Measurements from ENCODE around the gene MAPK8IP2. TPM values are rescaled to one million over a fixed set of nuclear protein-coding genes. Genes with fewer than 3 reads are reported as not detected.

Gene MAPK8IP2
- total RNA-seq, 1 experiment from 2014 or later, result 3.4 TPM

GRCh38 chr22:50581031-50581949, 19.3 kb upstream of the MAPK8IP2 start:
- Histone ChIP-seq H3K4me3 (ENCODE audit: insufficient read depth, low read depth, low read length) (peak overlapping the region; percentile 93), H3K36me3 (replicated peaks; ENCODE audit: control insufficient read depth, insufficient read depth, low read length) (peaks cover 4% of the 10 kb centered on the region), H3K27me3 (ENCODE audit: control insufficient read depth, insufficient read depth, low read length) (peaks cover 3% of the 10 kb centered on the region)
- DNase-seq, result peak; percentile 37

GRCh38 chr22:50581950-50582492, 18.6 kb upstream of the MAPK8IP2 start:
- Histone ChIP-seq H3K36me3 (replicated peaks; ENCODE audit: control insufficient read depth, insufficient read depth, low read length) (peaks cover 4% of the 10 kb centered on the region), H3K27me3 (ENCODE audit: control insufficient read depth, insufficient read depth, low read length) (peaks cover 5% of the 10 kb centered on the region), H3K4me3 (ENCODE audit: insufficient read depth, low read depth, low read length) (peak overlapping the region; percentile 93)
- DNase-seq, result no peak

GRCh38 chr22:50582493-50583293, 17.9 kb upstream of the MAPK8IP2 start, which contains the start of gene CHKB:
CHKB (minus strand) TSS chr22:50582849; CDS start chr22:50582781, 68 bp downstream.
- Histone ChIP-seq H3K27me3 (ENCODE audit: control insufficient read depth, insufficient read depth, low read length) (peaks cover 5% of the 10 kb centered on the region), H3K4me3 (ENCODE audit: insufficient read depth, low read depth, low read length) (peak within 1 kb of the TSS; percentile 93), H3K36me3 (replicated peaks; ENCODE audit: control insufficient read depth, insufficient read depth, low read length) (peaks cover 4% of the 10 kb centered on the region)
- peak; percentile 100 for DNase-seq

- Histone ChIP-seq H3K36me3 (replicated peaks; ENCODE audit: control insufficient read depth, insufficient read depth, low read length) (peaks cover 4% of the 10 kb centered on the region), H3K27me3 (ENCODE audit: control insufficient read depth, insufficient read depth, low read length) (peaks cover 5% of the 10 kb centered on the region), H3K4me3 (ENCODE audit: insufficient read depth, low read depth, low read length) (peak overlapping the region; percentile 93)
- peak; percentile 79 for DNase-seq
These were observed 17.2 kb upstream of the MAPK8IP2 start for GRCh38 chr22:50583294-50583861.

- Histone ChIP-seq H3K27me3 (ENCODE audit: control insufficient read depth, insufficient read depth, low read length) (peaks cover 5% of the 10 kb centered on the region), H3K4me3 (ENCODE audit: insufficient read depth, low read depth, low read length) (no peak overlapping the region), H3K36me3 (replicated peaks; ENCODE audit: control insufficient read depth, insufficient read depth, low read length) (peaks cover 4% of the 10 kb centered on the region; the same call in 1 of the 2 replicates)
- no peak for DNase-seq
These were observed 16.2 kb upstream of the MAPK8IP2 start for GRCh38 chr22:50584106-50585096.

GRCh38 chr22:50585238-50585637, 15.4 kb upstream of the MAPK8IP2 start:
- DNase-seq, result no peak
- peaks cover 3% of the 10 kb centered on the region; the same call in 1 of the 2 replicates for H3K36me3 ChIP-seq (replicated peaks; ENCODE audit: control insufficient read depth, insufficient read depth, low read length)
- peaks cover 5% of the 10 kb centered on the region for H3K27me3 ChIP-seq (ENCODE audit: control insufficient read depth, insufficient read depth, low read length)
- no peak overlapping the region for H3K4me3 ChIP-seq (ENCODE audit: insufficient read depth, low read depth, low read length)

GRCh38 chr22:50585781-50586180, 14.8 kb upstream of the MAPK8IP2 start:
- Histone ChIP-seq H3K4me3 (ENCODE audit: insufficient read depth, low read depth, low read length) (no peak overlapping the region), H3K27me3 (ENCODE audit: control insufficient read depth, insufficient read depth, low read length) (peaks cover 5% of the 10 kb centered on the region), H3K36me3 (replicated peaks; ENCODE audit: control insufficient read depth, insufficient read depth, low read length) (no peaks in the 10 kb centered on the region)
- no peak for DNase-seq

GRCh38 chr22:50586416-50586815, 14.2 kb upstream of the MAPK8IP2 start:
- Histone ChIP-seq H3K27me3 (ENCODE audit: control insufficient read depth, insufficient read depth, low read length) (peaks cover 5% of the 10 kb centered on the region), H3K36me3 (replicated peaks; ENCODE audit: control insufficient read depth, insufficient read depth, low read length) (no peaks in the 10 kb centered on the region), H3K4me3 (ENCODE audit: insufficient read depth, low read depth, low read length) (no peak overlapping the region)
- DNase-seq, result no peak

GRCh38 chr22:50587407-50587806, 13.2 kb upstream of the MAPK8IP2 start:
- H3K27me3 ChIP-seq (ENCODE audit: control insufficient read depth, insufficient read depth, low read length), result peaks cover 5% of the 10 kb centered on the region
- H3K36me3 ChIP-seq (replicated peaks; ENCODE audit: control insufficient read depth, insufficient read depth, low read length), result no peaks in the 10 kb centered on the region
- DNase-seq, result no peak
- no peak overlapping the region for H3K4me3 ChIP-seq (ENCODE audit: insufficient read depth, low read depth, low read length)

GRCh38 chr22:50595189-50595588, 5.4 kb upstream of the MAPK8IP2 start:
- H3K27me3 ChIP-seq (ENCODE audit: control insufficient read depth, insufficient read depth, low read length), result peaks cover 9% of the 10 kb centered on the region
- no peak overlapping the region for H3K4me3 ChIP-seq (ENCODE audit: insufficient read depth, low read depth, low read length)
- no peaks in the 10 kb centered on the region for H3K36me3 ChIP-seq (replicated peaks; ENCODE audit: control insufficient read depth, insufficient read depth, low read length)
- DNase-seq, result no peak

- Histone ChIP-seq H3K36me3 (replicated peaks; ENCODE audit: control insufficient read depth, insufficient read depth, low read length) (no peaks in the 10 kb centered on the region), H3K4me3 (ENCODE audit: insufficient read depth, low read depth, low read length) (no peak overlapping the region), H3K27me3 (ENCODE audit: control insufficient read depth, insufficient read depth, low read length) (peaks cover 23% of the 10 kb centered on the region)
- DNase-seq, result peak; percentile 15
These were observed 3.5 kb upstream of the MAPK8IP2 start for GRCh38 chr22:50597097-50597496.

GRCh38 chr22:50599816-50600455, 657 bp upstream of the MAPK8IP2 start:
- DNase-seq, result peak; percentile 99
- Histone ChIP-seq H3K27me3 (ENCODE audit: control insufficient read depth, insufficient read depth, low read length) (peaks cover 31% of the 10 kb centered on the region), H3K4me3 (ENCODE audit: insufficient read depth, low read depth, low read length) (no peak overlapping the region), H3K36me3 (replicated peaks; ENCODE audit: control insufficient read depth, insufficient read depth, low read length) (no peaks in the 10 kb centered on the region)

Data from H7 (cell line).